Subcutaneous abdominal adipose tissue (tissue), 5 donors: Measurements from ENCODE around the gene ARMS2.

Experiments used
- H3K27ac ChIP-seq: one replicate; pipeline ENCODE4 v1.7.0; 2013; ENCODE audit warnings: low read depth, mild to moderate bottlenecking, inconsistent platforms, low read length, moderate library complexity
- H3K27me3 ChIP-seq, 5 donors: one replicate each; pipeline ENCODE4 v1.7.0; 2013; ENCODE audit warnings: low read length in 5 of 5, inconsistent platforms in 1 of 5; ENCODE audit not compliant: control insufficient read depth in 5 of 5, insufficient read depth in 4 of 5
- H3K36me3 ChIP-seq, 5 donors: one replicate each; pipeline ENCODE4 v1.7.0; 2013; ENCODE audit warnings: low read length in 5 of 5; ENCODE audit not compliant: control insufficient read depth in 5 of 5, insufficient read depth in 5 of 5
- H3K4me1 ChIP-seq, 5 donors: one replicate each; pipeline ENCODE4 v1.7.0; 2013; ENCODE audit warnings: low read length in 5 of 5, mild to moderate bottlenecking in 3 of 5, moderate library complexity in 1 of 5; ENCODE audit not compliant: control insufficient read depth in 5 of 5, insufficient read depth in 5 of 5
- H3K4me3 ChIP-seq, 5 donors: one replicate each; pipeline ENCODE4 v1.7.0; 2013; ENCODE audit warnings: low read length in 5 of 5, low read depth in 1 of 5
- H3K9ac ChIP-seq, 5 donors: one replicate each; pipeline ENCODE4 v1.7.0; 2013; ENCODE audit warnings: low read length in 5 of 5, mild to moderate bottlenecking in 4 of 5, moderate library complexity in 3 of 5
- H3K9me3 ChIP-seq, 5 donors: one replicate each; pipeline ENCODE4 v1.7.0; 2013; ENCODE audit warnings: low read length in 5 of 5; ENCODE audit not compliant: control insufficient read depth in 5 of 5
- donor health status: healthy.
- donor health status: healthy.
- donor health status: healthy.
- donor health status: healthy.
- donor health status: healthy.

The ARMS2 gene

GRCh38 chr10:122499012-122499411 lies 44.6 kb downstream of the ARMS2 start:
- Histone ChIP-seq H3K27me3 (no peaks in the 10 kb centered on the region), H3K9me3 (no peaks in the 10 kb centered on the region), H3K4me1 (peaks cover 12 to 65% (median 57%) of the 10 kb centered on the region in 5 donors), H3K36me3 (peaks cover 0 to 18% (median 7%) of the 10 kb centered on the region in 5 donors), H3K27ac (peak overlapping the region; percentile 75), H3K4me3 (peak overlapping the region in 2 of 5 donors; percentile 19 to 30), H3K9ac (peak overlapping the region in 1 of 5 donors; percentile 18)

- Histone ChIP-seq H3K9me3 (no peaks in the 10 kb centered on the region), H3K9ac (no peak overlapping the region), H3K27me3 (no peaks in the 10 kb centered on the region), H3K4me1 (peaks cover 12 to 65% (median 57%) of the 10 kb centered on the region in 5 donors), H3K36me3 (peaks cover 0 to 18% (median 6%) of the 10 kb centered on the region in 5 donors), H3K27ac (peak overlapping the region; percentile 75), H3K4me3 (no peak overlapping the region)
Observed at GRCh38 chr10:122499491-122499941, 45.1 kb downstream of the ARMS2 start.

- peaks cover 0 to 18% (median 6%) of the 10 kb centered on the region in 5 donors for H3K36me3 ChIP-seq
- no peaks in the 10 kb centered on the region for H3K9me3 ChIP-seq
- H3K4me3 ChIP-seq: no peak overlapping the region
- no peaks in the 10 kb centered on the region for H3K27me3 ChIP-seq
- H3K9ac ChIP-seq: no peak overlapping the region
- H3K27ac ChIP-seq: peak overlapping the region; percentile 75
- peaks cover 14 to 64% (median 57%) of the 10 kb centered on the region in 5 donors for H3K4me1 ChIP-seq
Observed at GRCh38 chr10:122500194-122500593, 45.7 kb downstream of the ARMS2 start.

GRCh38 chr10:122500726-122501125 lies 46.3 kb downstream of the ARMS2 start:
- H3K9ac ChIP-seq: no peak overlapping the region
- peaks cover 13 to 58% (median 52%) of the 10 kb centered on the region in 5 donors for H3K4me1 ChIP-seq
- H3K27ac ChIP-seq: no peak overlapping the region
- H3K9me3 ChIP-seq: no peaks in the 10 kb centered on the region
- H3K27me3 ChIP-seq: no peaks in the 10 kb centered on the region
- peaks cover 0 to 18% (median 6%) of the 10 kb centered on the region in 5 donors for H3K36me3 ChIP-seq
- H3K4me3 ChIP-seq: no peak overlapping the region

- Histone ChIP-seq H3K4me1 (peaks cover 11 to 51% (median 48%) of the 10 kb centered on the region in 5 donors), H3K27ac (no peak overlapping the region)
Observed at GRCh38 chr10:122503012-122503411, 48.6 kb downstream of the ARMS2 start.

GRCh38 chr10:122503886-122504609 lies 49.6 kb downstream of the ARMS2 start:
- Histone ChIP-seq H3K36me3 (peaks cover 2 to 46% (median 35%) of the 10 kb centered on the region in 5 donors), H3K27me3 (no peaks in the 10 kb centered on the region), H3K27ac (no peak overlapping the region), H3K9ac (peak overlapping the region in 1 of 5 donors; percentile 44), H3K9me3 (no peaks in the 10 kb centered on the region), H3K4me1 (peaks cover 8 to 44% (median 40%) of the 10 kb centered on the region in 5 donors), H3K4me3 (no peak overlapping the region)

More at GRCh38 chr10:122503012-122503411, 48.6 kb downstream of the ARMS2 start:
- Histone ChIP-seq H3K9ac (no peak overlapping the region), H3K36me3 (peaks cover 0 to 35% (median 24%) of the 10 kb centered on the region in 5 donors), H3K27me3 (no peaks in the 10 kb centered on the region), H3K9me3 (no peaks in the 10 kb centered on the region), H3K4me3 (no peak overlapping the region)

GRCh38 chr10:122504610-122504950 lies 50.1 kb downstream of the ARMS2 start:
- Histone ChIP-seq H3K9ac (no peak overlapping the region), H3K9me3 (no peaks in the 10 kb centered on the region), H3K36me3 (peaks cover 2 to 51% (median 40%) of the 10 kb centered on the region in 5 donors), H3K27me3 (no peaks in the 10 kb centered on the region), H3K4me1 (peaks cover 4 to 38% (median 34%) of the 10 kb centered on the region in 5 donors), H3K4me3 (no peak overlapping the region), H3K27ac (no peak overlapping the region)

GRCh38 chr10:122505011-122505410 lies 50.6 kb downstream of the ARMS2 start:
- Histone ChIP-seq H3K4me1 (peaks cover 4 to 34% (median 30%) of the 10 kb centered on the region in 5 donors), H3K27me3 (no peaks in the 10 kb centered on the region), H3K9ac (no peak overlapping the region), H3K4me3 (no peak overlapping the region), H3K36me3 (peaks cover 2 to 55% (median 44%) of the 10 kb centered on the region in 5 donors), H3K27ac (no peak overlapping the region), H3K9me3 (no peaks in the 10 kb centered on the region)

- Histone ChIP-seq H3K4me1 (peaks cover 4 to 26% (median 20%) of the 10 kb centered on the region in 5 donors), H3K9me3 (no peaks in the 10 kb centered on the region), H3K36me3 (peaks cover 2 to 63% (median 55%) of the 10 kb centered on the region in 5 donors), H3K27ac (no peak overlapping the region), H3K4me3 (no peak overlapping the region), H3K9ac (no peak overlapping the region), H3K27me3 (no peaks in the 10 kb centered on the region)
Observed at GRCh38 chr10:122505885-122506645, 51.6 kb downstream of the ARMS2 start.
